ENCODE results near the gene NAV1.
"Not testable (repeated sequence)": the region's sequence is repeated elsewhere in the genome, so short reads cannot be mapped to it uniquely, and the experiment has no call there.

NAV1 gene, protein sequence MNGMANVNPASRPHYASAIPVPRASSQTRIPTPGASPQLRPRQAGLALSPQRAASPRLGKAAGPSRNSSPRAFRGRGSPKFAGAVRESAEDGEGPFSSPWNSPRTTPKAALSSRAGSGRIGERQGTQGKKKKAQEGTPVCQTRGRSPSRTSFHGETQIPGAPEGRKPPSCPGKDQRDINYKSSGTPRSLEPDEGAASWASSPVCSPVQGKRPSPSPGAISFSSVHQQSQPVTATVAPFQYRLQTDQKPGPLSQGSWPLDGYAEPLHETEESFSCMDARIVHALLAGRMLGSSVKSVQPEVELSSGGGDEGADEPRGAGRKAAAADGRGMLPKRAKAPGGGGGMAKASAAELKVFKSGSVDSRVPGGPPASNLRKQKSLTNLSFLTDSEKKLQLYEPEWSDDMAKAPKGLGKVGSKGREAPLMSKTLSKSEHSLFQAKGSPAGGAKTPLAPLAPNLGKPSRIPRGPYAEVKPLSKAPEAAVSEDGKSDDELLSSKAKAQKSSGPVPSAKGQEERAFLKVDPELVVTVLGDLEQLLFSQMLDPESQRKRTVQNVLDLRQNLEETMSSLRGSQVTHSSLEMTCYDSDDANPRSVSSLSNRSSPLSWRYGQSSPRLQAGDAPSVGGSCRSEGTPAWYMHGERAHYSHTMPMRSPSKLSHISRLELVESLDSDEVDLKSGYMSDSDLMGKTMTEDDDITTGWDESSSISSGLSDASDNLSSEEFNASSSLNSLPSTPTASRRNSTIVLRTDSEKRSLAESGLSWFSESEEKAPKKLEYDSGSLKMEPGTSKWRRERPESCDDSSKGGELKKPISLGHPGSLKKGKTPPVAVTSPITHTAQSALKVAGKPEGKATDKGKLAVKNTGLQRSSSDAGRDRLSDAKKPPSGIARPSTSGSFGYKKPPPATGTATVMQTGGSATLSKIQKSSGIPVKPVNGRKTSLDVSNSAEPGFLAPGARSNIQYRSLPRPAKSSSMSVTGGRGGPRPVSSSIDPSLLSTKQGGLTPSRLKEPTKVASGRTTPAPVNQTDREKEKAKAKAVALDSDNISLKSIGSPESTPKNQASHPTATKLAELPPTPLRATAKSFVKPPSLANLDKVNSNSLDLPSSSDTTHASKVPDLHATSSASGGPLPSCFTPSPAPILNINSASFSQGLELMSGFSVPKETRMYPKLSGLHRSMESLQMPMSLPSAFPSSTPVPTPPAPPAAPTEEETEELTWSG (N-terminal part only)

DNA sequence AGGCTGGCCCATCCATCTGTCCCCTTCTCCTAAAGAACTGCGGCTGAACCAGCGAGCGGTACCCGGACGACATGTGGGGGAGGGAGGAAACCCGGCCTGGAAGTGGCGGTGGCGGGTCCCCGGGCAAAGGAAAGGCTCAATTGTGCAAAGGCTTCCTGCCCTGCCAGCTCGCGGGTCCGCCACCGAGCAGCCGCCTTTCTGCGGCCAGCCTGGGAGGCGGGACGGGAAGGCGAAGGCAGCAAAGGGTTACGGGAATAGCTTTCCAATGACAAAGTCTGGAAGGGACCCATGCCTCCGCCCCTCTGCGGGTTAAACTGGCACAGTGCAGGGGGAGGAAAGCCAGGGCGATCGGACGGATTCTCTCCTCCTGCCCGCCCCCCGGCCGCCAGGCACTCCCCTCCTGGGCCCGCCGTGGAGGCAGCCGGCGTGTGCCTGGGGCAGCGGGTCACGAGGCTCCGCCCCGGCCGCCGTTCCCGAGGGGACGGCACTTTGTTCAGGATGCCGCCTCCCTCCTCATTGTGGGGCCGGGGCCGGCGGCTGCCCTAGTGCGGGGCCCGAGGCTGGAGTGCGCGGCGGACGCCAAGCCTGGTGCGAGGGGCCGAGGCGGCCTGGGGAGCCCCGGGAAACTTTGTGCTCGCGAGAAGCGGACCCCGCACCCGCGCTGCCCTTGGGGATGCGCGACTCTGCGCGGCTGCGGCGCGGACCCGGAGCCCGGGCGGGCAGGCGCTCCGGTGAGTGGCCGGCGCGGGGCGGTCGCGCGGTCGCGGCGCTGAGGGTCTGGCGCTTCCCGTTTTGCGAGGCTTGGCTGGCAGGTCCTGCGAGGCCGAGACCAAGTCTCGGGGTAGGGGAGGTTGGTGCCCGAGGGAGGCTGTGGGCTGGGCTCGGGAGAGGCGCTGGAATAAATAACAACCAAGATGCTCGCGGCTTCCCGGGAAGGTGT is at the start of gene NAV1:
Gene NAV1, plus strand, starts transcription at position 516 of the 940 bp plus-strand sequence. CDS start 83,758 bp downstream, outside the sequence.
- no peak for DNase-seq

DNA sequence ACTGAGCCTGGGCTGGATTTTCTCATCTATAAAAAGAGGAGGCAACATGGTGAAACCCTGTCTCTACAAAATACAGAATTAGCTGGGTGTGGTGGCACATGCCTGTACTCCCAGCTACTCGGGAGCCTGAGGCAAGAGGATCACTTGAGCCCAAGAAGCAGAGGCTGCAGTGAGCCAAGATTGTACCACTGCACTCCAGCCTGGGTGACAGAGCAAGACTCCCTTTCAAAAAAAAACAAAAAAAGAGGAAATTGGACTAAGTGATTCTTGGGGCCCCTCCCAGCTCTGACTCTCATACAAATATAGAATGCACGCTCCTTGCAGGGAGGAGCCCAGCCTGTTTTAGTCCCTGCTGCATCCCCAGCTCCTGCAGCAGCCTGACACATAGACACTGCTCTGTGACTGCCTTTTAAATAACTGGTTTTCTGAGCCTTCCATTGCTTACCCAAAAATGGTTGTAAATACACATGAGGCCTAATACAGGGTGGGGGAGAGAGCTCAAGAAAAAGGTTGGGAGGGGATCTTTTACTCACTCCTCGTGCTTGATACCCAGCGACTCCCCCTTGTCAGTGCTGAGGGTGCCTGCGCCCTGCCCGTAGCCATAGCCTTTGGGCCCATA is 49.2 kb upstream of the NAV1 start:
- no peak for DNase-seq

DNA sequence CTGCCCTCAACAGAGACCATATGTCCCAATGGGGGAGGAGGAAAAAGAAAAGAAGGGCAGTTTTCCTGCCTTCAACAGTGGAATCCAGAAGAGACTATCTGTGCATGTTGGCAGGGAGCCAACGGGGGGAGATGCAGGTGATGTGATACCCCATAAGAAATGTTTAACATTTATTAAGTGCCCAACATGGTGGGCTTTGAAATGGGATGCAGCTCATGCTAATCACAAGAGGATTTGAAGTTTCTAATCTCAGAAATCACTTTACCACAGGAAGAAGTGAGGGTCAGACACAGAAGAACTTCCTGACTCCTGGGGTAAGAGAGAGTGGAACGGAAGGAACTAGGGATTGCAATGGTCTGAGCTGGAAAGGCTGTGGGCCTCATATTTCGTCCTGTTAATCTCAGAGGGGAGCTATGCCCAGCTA is 48.2 kb upstream of the NAV1 start:
- no peak for DNase-seq

DNA sequence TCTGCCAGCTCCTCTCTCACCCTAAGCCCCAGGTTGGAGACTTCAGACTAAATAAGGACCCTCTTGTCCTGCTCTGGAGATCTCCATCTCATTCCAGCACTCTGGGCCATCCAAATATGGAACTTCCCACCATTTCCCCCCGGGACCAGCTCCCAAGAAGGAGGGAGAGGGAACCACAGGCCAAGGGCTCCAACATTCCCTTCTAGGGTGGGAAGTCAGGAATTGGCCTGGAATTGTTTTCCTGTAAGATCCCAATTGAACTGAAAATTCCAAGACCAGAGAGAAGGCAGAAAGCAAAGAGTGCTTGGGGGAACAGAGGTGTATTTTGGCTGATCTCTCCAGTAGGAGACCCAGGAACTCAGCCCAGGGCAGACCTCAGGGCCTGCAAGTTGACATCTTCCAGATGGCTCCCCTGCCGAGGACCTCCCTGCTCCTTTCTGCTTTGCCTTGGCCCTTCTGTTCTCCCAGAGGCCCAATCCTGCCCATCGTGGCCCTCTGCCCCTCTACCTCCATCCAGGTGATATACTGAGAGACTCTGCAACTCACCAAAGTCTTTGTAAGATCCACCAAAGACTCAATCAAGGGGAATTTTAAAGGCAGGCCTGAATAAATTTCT is 46.9 kb upstream of the NAV1 start:
- no peak for DNase-seq

DNA sequence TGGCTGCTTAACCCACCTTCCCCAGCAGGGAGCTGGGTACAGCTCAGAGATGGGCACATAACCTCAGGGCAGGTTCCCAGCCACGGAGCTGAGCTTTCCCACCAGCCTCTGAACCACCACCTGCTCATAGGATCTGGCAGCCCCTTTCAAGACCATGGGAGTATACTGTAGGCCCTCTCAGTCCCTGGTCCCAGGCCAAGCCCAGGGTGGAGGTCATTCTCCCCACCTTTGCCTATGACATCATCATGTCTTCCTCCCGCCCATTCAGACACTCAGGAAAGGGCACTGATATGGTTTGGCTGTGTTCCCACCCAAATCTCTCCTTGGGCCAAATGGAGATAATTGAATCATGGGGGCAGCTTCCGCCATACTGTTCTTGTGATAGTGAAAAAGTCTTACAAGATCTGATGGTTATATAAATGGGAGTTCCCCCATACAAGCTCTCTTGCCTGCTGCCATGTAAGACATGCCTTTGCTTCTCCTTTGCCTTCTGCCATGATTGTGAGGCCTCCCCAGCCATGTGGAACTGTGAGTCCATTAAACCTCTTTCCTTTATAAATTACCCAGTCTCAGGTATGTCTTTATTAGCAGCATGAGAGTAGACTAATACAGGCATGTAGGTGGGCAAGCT is 45.8 kb upstream of the NAV1 start:
- not testable (repeated sequence) for DNase-seq

DNA sequence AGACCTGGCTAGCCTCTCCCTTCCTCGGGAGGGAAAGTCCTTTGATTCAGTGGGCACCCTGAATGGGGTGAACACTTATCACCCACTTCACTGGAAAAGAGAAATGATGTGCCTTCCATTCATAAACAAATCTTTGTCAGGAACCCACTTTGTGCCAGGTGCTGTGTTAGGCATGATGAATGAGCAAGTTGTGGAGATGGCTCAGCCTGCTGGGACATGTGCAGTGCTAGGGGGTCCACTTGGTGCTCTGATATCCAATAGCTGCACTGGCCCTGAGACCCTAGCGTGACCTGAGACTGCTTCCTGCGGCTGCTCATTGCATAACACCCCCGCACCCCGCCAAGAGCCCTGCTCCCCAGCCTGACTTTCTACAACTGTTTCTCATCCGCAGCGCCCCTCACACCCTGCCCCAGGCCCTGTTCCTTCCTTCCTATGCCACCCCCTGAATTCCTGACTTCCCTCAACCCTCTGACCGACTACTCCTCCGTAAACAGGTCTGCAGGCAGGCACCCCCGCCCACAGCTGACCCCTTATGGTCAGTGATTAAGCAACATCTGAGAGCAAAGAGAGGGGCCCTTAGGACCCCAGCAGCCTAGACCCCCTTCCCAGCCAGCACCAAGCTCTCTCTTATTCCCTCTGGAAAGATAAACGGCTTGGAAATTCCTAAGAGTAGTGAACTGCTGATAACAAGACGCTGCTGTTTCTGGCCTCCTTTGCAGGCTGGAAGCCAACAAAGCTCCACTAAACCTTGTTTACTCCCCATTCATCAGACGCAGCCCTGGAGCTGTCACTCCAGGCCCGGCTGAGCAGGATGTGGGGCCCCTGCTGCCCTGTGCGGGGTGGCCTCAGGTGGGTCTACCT is 44.9 kb upstream of the NAV1 start:
- no peak for DNase-seq

DNA sequence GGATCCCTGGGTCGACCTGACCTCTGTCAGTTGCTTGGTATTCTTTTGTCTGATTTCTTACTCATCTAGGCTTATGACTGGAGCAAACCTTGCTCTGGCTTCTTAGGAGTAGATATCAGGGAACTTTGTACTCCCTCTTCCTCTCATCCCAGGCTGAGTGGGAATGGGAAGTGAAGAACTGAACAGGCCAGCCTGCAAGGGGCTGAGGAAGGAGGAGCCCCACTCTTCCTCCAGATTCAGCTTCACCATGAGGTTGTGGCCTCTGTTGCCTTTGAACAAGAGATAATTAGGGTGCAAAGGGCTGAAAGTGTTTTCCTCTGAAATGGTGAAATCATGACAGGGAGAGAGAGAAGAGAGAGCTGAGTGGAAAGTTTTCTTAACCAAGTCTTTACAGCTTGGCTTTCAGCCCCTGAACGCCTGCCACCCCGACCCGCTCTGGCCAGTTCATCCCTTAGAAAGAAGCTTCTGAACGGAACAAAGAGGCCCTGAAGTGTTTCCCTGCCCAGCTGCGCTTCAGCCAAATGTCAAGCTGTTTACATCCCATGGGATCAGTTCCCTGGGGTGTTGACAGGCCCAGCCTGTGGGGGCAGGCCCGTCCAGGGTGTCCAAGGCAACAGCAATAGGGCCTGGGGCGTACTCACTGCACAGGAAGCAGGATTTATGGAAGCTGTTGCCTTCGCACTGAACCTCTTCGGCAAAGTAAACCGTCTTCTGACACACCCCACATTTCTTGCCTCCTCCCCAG is 43.2 kb upstream of the NAV1 start:
- no peak for DNase-seq

DNA sequence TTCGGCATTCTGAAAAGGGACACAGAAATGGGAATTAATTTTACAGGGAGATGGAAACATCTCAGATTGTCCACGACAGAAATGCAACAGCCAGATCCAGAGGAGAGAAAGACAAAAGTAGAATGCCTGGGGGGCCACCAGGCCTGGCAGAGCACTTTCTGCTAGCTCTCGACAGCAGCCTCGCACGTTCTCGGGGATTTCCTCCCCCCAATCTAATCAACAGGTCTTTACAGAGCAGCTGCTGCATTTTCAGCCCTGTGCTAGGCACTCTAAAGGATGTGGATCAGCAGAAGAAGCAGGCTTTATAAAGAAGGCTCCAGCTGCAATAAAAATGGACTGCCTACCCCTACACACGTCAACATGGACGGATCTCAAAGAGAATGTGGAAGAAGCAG is 42.6 kb upstream of the NAV1 start:
- DNase-seq = no peak

DNA sequence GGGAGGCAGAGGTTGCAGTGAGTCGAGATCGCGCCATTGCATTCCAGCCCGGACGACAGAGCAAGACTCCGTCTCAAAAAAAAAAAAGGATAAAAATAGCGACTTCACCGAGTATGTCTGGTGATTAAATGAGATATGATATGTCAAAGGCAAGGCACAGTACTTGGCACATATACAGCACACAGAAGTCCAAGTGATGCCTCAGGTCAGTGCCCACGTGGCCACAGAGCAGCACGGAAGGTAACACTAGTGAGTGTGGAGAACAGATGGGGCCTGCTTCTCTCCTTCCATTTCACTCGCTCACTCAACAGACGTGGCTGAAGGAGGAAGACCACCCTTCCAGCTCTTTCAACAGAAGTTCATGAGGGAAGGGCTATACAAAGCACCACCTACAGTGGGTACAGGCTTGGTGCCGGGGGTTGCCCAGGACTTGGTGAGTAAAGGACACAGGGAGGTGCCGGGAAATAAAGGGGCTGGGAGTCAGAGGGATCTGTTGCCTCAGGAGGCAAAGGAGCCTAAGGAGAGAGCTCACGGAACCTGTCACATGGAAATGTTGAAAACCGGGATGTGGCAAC is 40.9 kb upstream of the NAV1 start:
- DNase-seq = no peak

DNA sequence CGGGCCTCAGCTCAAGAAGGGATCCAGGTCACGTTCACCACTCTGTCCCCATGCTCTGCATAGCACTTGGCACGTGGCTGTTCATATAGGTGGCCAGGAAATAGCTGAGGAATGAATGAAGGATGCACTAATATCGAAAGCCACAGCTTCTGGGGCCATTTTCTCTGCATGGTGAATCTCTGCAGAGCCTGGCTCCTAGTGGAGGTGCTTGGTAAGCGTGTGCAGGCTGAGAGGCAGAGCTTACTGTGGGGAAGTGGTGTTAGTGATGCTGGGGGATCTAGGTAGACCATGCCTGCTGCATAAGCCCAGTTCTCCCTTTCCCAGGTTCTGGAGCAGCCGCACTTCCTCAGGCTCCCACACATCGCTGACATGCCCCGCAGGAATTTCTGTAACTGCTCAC is 40.3 kb upstream of the NAV1 start:
- no peak for DNase-seq

DNA sequence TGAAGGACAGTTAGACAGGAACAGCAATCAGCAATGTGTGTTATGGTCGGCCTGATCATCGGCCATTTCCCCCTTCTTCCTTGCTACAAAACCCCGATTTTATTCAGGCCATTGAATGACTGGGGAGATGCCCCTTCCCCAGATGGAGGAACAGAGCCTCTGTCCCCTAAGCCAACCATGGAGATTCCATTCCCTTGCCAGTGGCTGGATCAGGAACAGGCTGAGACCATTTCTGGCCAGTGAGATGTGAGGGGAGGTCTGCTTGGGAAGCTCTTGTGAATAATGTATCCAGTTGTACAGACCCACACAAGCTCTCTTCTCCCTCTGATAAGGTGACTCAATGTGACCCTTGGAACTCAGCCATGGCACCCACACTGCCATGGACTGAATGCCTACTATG is 39.7 kb upstream of the NAV1 start:
- DNase-seq = no peak

DNA sequence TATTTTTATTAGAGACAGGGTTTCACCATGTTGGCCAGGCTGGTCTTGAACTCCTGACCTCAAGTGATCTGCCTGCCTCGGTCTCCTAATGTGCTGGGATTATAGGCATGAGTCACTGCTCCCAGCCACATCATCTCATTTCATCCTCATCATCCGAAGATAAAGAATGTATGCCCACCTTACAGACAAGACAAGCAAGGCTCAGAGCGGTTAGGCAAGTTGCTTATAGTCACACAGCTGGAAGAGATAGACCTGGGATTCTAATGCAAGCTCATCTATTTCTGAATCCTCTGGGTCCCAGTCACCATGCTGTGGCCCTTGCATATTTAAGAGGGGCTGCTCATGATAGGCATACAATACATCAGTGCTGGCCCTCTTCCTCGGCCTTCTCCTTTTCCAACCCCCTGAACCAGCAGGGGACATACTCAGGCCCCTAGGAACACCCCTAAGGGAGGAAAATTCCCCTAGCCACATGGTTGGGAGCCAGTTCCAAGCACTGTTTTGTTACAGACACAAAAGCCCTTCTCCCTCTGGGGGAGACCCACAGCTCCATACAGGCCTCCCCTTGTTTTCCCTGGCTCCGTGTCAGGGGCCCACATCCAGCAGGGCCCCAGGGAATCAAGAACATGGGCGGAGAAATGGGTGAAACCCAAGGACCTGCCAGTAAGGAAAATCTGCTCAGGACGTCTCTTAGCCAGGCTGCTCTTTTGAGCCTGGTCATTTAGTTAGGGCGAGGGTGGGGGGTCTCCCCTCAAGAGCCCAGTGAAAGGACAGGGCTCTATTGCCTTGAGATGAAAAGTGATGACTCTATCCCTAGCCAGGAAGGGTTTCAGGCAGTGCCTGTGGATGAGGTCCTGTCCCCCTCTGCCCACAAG is 38.9 kb upstream of the NAV1 start:
- no peak for DNase-seq

DNA sequence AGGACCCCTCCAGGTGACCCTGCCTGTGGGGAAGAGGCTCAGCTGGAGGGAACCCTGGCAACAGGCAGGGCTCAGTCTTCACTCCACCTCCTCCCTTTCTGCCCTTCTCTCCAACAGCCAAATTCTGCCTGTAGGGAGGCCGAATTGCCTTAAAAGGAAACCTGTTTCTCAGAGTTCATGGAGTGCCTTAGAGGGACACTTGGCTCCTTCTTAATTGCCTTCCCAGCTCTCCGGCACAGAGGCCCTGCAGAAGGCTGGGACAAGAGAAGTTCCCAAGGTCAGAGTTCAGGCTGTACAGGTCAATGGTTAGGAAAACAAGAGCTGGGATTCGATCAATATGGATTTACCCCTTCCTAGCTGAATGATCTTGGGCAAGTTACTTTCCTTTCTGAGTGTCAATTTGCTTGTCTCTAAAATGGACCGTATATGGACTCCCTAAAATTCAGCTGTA is 38.2 kb upstream of the NAV1 start:
- no peak for DNase-seq

DNA sequence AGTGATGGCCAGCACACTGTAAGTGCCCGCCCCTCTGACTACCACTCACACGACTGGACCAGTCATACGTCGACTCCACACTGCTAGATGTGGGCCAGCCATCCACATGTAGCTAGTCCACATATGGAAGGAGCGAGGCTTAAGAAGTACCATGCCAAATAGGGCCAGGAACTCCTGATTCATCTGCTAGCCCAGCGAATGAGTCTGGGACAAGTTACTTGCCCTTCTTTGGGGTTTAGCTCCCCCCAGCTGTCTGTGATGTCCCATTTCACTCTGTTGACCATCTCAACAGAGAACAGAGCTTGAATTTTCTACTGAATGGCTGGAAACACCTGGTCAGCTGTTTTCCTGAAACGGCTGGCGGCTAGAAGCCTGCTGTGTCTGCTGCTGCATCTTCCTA is 37.8 kb upstream of the NAV1 start:
- no peak for DNase-seq

DNA sequence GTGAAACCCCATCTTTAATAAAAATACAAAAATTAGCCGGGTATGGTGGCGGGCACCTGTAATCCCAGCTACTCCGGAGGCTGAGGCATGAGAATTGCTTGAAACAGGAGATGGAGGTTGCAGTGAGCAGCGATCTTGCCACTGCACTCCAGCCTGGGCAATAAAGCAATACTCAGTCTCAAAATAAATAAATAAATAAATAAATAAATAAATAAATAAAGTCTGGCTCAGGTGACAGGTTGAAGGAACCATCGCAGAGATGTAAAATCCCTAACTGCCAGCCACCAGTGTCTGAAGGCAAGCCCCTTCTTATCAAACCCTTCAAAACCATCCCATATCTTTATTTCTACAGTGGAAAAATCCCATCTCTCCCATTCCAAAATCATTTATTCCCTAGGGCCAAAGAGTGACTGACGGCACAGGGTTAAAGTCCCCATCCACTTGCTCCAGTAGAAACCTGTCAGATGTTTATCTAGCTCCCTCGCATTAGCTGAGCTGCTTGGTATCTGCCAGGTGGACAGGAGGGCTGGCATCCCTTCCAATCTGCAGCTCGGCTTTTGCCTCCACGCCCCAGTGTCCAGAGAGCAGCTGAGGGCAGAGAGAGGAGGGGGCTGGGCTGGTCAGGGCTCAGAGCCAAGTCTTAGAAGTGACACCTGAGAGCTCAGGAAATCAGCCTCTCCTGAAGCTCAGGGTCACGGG is 37.0 kb upstream of the NAV1 start:
- DNase-seq = no peak

DNA sequence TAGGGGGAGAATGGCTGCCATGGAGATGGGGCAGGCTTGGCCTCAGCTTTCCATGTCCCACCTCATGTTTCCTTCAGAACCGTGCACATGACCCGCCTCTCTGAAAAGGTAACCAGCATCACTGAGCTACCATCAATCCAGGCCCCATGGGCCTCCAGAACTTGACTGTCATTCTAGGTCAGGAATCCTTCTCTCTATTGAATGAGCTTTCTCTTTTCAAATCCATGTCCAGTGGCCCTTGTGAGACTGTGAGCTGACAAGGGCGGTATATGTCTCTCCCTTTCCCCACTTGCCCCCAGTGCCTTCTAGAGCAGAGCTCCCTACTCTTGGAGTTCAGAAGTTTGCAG is 36.4 kb upstream of the NAV1 start:
- no peak for DNase-seq

Measured in activated CD8-positive, alpha-beta memory T cell treated with anti-CD3 and anti-CD28 coated beads, Interleukin-2, amount 50 U/mL, for 4 hours (primary cell).